HG02973 (cell line): ENCODE measurements around the gene ST6GALNAC1.
"Not testable (repeated sequence)": the region's sequence is repeated elsewhere in the genome, so short reads cannot be mapped to it uniquely, and the experiment has no call there.

Experiments used
- ATAC-seq: cut with Tn5 transposase; IDR thresholded peaks from one replicate; pipeline ENCODE4 v1.9.1; 2021; ENCODE audit warnings: moderate library complexity; ENCODE audit not compliant: unreplicated experiment

The ST6GALNAC1 gene

GRCh38 chr17:76642994-76643393 lies 563 bp downstream of the ST6GALNAC1 start:
- ATAC-seq = no peak

GRCh38 chr17:76642032-76642561 lies 1.5 kb downstream of the ST6GALNAC1 start:
- ATAC-seq = no peak

GRCh38 chr17:76641501-76641900 lies 2.1 kb downstream of the ST6GALNAC1 start:
- ATAC-seq = no peak

- no peak for ATAC-seq
Measured at GRCh38 chr17:76640550-76641380, 2.8 kb downstream of the ST6GALNAC1 start.

GRCh38 chr17:76638263-76638662 lies 5.3 kb downstream of the ST6GALNAC1 start:
- no peak for ATAC-seq

DNA sequence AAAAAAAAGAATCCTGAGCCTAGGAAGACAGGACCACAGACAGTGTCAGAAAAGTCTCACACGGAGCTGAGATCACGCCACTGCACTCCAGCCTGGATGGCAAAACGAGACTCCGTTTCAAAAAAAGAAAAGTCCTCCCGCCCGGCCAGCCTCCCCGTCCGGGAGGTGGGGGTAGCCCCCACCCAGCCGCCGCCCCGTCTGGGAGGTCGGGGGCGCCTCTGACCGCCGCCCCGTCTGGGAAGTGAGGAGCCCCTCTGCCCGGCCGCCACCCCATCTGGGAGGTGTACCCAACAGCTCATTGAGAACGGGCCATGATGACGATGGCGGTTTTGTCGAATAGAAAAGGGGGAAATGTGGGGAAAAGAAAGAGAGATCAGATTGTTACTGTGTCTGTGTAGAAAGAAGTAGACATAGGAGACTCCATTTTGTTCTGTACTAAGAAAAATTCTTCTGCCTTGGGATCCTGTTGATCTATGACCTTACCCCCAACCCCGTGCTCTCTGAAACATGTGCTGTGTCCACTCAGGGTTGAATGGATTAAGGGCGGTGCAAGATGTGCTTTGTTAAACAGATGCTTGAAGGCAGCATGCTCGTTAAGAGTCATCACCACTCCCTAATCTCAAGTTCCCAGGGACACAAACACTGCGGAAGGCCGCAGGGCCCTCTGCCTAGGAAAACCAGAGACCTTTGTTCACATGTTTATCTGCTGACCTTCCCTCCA lies 6.9 kb downstream of the ST6GALNAC1 start:
- not testable (repeated sequence) for ATAC-seq

DNA sequence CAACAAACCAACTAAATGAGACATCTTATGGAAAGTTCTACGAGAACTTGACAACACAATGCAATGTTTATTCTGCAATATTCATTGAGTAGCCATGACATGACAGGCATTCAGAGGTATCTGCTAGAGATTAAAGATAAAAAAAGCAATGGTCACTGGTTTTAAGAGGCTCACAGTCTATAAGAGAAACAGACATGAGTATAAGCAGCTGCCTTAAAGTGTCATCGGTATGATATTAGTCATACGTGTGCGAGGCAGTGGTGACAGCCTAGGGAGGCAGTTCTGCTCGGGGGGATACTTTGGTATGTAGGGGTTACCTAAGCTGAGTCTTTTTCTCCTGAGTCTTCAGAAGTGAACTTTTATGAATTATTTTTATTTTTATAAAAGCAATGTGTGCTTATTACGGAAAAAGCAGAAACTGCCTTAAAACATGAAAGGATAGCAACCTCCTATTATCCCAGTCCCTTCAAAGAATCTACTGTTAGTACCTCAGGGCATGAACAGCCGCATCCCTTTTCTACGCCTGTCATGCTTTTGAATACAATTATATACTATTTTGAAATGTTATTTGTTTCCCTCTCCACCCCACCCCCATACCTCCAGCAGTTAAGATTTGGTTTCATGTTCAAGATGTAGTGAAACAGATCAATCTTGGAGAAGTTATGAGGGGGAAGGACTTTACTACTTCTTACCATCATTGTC lies 7.7 kb downstream of the ST6GALNAC1 start:
- no peak for ATAC-seq

GRCh38 chr17:76635039-76635438 lies 8.5 kb downstream of the ST6GALNAC1 start:
- ATAC-seq = no peak

- ATAC-seq = no peak
Measured at GRCh38 chr17:76633628-76634328, 9.8 kb downstream of the ST6GALNAC1 start.

- ATAC-seq = no peak
Measured at GRCh38 chr17:76631821-76632565, 11.6 kb downstream of the ST6GALNAC1 start.

DNA sequence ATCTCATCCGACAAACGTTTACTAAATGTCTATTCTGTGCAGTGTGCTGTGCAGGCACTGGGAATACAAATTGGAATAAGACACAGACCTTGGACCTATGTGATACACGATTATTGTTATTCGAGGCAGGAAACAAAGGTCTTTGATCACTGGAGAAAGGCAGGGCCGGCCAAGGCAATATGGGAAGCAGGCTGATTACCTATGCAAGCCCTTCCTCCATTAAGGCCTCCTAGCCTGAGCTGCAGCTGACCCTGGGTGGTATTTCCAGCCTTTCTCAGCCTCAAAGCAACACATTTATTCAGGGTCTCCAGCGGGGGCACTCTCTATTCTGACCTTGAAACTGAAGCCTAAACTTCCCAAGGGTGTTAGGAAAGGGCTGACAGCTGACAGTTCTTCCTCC lies 13.4 kb downstream of the ST6GALNAC1 start:
- no peak for ATAC-seq

GRCh38 chr17:76627510-76627909 lies 16.0 kb downstream of the ST6GALNAC1 start:
- ATAC-seq = no peak

GRCh38 chr17:76626442-76626841 lies 17.1 kb downstream of the ST6GALNAC1 start:
- no peak for ATAC-seq

- no peak for ATAC-seq
Measured at GRCh38 chr17:76625496-76625895, 18.1 kb downstream of the ST6GALNAC1 start.

- no peak for ATAC-seq
Measured at GRCh38 chr17:76623271-76624146, 20.0 kb downstream of the ST6GALNAC1 start.

DNA sequence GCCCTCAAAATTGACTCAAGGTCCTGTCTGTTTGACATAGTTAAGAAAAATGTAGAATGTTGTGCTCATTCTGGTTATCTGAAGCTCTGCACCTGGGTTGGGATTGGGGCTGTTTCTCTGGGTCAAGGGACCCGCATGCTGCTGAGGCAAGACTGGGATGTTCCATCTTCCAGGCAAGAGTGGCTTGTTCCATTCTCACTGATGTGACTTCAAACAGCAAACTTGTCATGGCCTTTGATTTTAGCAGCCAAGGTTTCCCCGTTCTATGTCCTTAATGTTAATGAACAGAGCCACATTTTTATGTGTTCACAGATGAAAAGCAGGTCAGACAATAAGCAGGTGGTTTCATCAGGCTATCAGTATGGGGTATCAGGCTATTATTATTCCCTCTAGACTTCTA lies 25.7 kb downstream of the ST6GALNAC1 start:
- ATAC-seq = no peak

DNA sequence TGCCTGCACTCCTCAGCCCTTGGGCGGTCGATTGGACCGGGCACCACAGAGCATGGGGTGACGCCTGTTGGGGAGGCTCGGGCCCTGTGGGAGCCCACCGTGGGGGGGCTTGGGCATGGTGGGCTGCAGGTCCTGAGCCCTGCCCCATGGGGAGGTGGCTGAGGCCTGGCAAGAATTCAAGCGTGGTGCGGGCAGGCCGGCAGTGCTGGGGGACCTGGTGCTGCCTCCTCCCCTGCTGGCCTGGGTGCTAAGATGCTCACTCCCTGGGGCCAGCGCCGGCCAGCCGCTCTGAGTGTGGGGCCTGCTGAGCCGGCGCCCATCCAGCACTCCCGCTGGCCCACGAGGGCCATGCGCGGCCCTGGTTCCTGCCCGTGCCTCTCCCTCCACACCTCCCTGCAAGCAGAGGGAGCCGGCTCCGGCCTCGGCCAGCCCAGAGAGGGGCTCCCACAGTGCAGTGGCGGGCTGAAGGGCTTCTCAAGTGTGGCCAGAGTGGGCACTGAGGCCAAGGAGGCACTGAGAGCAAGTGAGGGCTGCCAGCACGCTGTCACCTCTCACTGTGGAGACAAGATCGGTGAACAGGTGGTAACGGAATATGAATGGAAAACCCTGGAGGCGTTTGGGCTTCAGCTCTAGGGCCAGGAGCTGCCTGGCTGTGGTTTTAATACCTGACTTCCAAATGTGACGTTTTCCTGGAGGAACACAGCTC lies 28.5 kb downstream of the ST6GALNAC1 start:
- no peak for ATAC-seq

DNA sequence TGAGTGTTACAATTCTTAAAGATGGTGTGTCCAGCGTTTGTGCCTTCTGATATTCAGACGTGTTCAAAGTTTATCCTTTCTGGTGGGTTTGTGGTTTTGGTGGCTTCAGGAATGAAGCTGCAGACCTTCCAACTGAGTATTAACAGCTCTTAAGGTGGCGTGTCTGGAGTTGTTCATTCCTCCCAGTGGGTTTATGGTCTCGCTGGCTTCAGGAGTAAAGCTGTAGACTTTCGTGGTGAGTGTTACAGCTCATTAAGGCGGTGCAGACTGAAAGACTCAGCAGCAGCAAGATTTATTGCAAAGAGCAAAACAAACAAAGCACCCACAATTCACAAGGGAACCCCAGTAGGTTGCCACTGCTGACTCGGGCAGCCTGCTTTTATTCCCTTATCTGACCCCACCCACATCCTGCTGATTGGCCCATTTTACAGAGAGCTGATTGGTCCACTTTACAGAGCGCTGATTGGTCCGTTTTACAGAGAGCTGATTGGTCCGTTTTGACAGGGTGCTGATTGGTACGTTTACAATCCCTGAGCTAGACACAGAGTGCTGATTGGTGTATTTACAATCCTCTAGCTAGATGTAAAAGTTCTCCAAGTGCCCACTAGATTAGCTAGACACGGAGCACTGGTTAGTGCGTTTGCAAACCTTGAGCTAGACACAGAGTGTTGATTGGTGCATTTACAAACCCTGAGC lies 29.3 kb downstream of the ST6GALNAC1 start:
- not testable (repeated sequence) for ATAC-seq
